ENCODE measurements around the gene IRAK2. TPM values are rescaled to one million over a fixed set of nuclear protein-coding genes. Genes with fewer than 3 reads are reported as not detected.

The IRAK2 gene
- total RNA-seq, 4 donors from 2014 or later: 0.20 to 4.9 (median 3.4) TPM

DNA sequence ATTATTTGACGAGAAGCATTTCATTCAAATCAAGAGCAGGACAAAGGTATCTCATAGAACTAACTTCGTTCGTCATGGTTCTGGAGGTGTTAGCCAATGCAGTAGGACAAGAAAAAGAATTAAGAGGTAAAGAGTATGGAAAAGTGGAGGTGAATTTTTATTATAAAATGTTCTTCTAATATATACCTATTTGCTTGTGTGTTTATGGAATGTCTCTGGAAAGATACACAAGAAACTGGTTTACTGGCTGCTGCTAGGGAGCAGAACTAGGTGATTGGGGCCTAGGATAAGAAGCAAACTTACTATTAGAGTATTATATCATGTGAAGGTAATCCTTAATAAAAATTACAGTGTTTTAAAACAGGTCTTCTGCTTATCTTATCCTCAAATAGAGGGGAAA is 52.6 kb downstream of the IRAK2 start:
- Histone ChIP-seq H3K4me3 (no peak overlapping the region), H3K27me3 (no peaks in the 10 kb centered on the region), H3K27ac (no peak overlapping the region), H3K4me1 (peaks cover 0 to 6% (median 0%) of the 10 kb centered on the region in 4 donors), H3K9me3 (no peaks in the 10 kb centered on the region), H3K36me3 (no peaks in the 10 kb centered on the region)
- WGBS, 2 donors (ENCODE audit: low coverage in 1 of 2): 67 to 95% methylated on average over 3 of the region's 3 CpGs
- intact Hi-C loops (cut with DNase I; ENCODE audit: low total_unique reads): no loop called here
- in situ Hi-C loops (cut with MboI; ENCODE audit: low pct_ligation_motif_present in 1 of 4, low pct_unique_long_range_greater_than_20kb in 1 of 4, low sequenced_read_pairs in 3 of 4): loop anchor here in 1 of 4 donors (10.0 kb wide), 1 partner anchor 53 kb away; the partner anchor contains the start of gene IRAK2
- TF ChIP-seq, protein P1, sequence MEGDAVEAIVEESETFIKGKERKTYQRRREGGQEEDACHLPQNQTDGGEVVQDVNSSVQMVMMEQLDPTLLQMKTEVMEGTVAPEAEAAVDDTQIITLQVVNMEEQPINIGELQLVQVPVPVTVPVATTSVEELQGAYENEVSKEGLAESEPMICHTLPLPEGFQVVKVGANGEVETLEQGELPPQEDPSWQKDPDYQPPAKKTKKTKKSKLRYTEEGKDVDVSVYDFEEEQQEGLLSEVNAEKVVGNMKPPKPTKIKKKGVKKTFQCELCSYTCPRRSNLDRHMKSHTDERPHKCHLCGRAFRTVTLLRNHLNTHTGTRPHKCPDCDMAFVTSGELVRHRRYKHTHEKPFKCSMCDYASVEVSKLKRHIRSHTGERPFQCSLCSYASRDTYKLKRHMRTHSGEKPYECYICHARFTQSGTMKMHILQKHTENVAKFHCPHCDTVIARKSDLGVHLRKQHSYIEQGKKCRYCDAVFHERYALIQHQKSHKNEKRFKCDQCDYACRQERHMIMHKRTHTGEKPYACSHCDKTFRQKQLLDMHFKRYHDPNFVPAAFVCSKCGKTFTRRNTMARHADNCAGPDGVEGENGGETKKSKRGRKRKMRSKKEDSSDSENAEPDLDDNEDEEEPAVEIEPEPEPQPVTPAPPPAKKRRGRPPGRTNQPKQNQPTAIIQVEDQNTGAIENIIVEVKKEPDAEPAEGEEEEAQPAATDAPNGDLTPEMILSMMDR (IDR thresholded peaks at IDR 0.05): no peak
- TF ChIP-seq EP300 (IDR thresholded peaks at IDR 0.05; ENCODE audit: low read depth) (no peak), POLR2A (IDR thresholded peaks at IDR 0.05) (no peak), POLR2AphosphoS5 (IDR thresholded peaks at IDR 0.05) (no peak)
- no peak for DNase-seq

DNA sequence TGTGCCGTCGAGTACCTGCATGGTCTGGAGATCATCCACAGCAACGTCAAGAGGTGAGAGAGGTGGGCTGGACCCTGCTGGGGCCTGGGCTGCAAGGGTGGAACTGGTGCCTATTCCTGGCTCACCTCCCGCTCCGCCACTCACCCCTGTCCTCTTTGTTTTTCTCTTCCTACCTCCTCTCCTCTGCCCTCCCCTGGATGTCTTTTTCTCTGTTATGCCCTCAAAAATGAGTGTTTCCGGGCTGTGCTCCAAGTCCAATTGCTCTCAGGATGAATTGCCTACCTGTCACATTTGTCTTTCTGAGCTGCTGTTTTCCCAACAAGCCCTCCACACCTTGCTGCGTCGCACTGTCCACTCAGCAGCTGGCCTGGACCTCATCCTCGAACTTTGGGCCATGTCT is 55.0 kb downstream of the IRAK2 start:
- no peak for DNase-seq
- WGBS, 2 donors (ENCODE audit: low coverage in 1 of 2): 50 to 86% methylated on average over 3 to 9 of the region's 9 CpGs
- TF ChIP-seq, protein P1 (IDR thresholded peaks at IDR 0.05): no peak
- TF ChIP-seq POLR2AphosphoS5 (IDR thresholded peaks at IDR 0.05): no peak
- no peak for TF ChIP-seq POLR2A (IDR thresholded peaks at IDR 0.05)
- TF ChIP-seq EP300 (IDR thresholded peaks at IDR 0.05; ENCODE audit: low read depth): no peak
- intact Hi-C loops (cut with DNase I; ENCODE audit: low total_unique reads): loop anchor here (10.0 kb wide), 1 partner anchor 55 kb away; the partner anchor contains the start of gene IRAK2
- H3K4me3 ChIP-seq: no peak overlapping the region
- H3K27me3 ChIP-seq: no peaks in the 10 kb centered on the region
- in situ Hi-C loops (cut with MboI; ENCODE audit: low pct_ligation_motif_present in 1 of 4, low pct_unique_long_range_greater_than_20kb in 1 of 4, low sequenced_read_pairs in 3 of 4): loop anchor here in 3 of 4 donors (10.0 kb wide), 1 partner anchor 55 kb away; the partner anchor contains the start of gene IRAK2 (in 3 of the 3)
- peaks cover 0 to 20% (median 5%) of the 10 kb centered on the region in 4 donors for H3K4me1 ChIP-seq
- H3K27ac ChIP-seq: peak overlapping the region in 2 of 4 donors; percentile 21 to 61
- H3K9me3 ChIP-seq: no peaks in the 10 kb centered on the region
- H3K36me3 ChIP-seq: no peaks in the 10 kb centered on the region

DNA sequence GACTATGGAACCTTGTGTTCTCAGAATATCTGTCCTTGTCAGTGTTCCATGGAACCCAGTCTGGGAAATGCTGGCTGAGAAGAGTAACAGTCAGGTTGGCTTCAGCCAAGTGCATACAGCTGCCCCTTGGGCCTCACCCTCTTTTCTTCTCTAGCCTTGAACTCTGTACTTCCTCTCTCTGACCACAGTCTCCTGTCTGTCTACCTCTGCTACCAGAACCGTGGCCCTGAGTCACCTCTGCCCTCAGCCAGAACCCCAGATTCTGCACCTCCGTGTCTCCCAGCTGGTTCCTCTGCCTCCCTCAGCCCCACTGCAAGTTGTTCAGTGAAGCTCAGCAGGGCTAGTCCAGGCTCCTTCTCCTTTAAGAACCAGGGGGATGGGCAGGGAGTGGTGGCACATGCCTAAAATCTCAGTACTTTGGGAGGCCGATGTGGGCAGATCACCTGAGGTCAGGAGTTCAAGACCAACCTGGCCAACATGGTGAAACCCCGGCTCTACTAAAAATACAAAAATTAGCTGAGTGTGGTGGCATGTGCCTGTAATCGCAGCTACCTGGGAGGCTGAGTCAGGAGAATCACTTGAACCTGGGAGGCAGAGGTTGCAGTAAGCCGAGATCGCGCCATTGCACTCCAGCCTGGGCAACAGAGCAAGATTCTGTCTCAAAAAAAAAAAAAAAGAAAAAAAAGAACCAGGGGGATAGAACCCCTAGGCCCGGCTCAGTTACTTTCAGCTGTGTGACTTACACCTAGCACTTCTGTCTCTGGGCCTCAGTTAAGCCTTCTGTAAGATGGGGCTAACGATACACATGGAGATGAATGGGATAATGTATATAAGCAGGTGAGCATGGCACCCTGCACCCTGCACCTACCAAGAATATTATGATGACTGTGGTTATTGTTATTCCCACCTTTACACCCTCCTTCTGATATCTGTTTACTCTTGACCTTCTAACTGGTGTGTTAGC is 59.2 kb downstream of the IRAK2 start:
- peak; percentile 62 for DNase-seq
- WGBS, 2 donors (ENCODE audit: low coverage in 1 of 2): 70 to 100% methylated on average over 7 to 10 of the region's 10 CpGs

More for the DNA sequence above, 59.2 kb downstream of the IRAK2 start:
- Histone ChIP-seq H3K27me3 (no peaks in the 10 kb centered on the region), H3K27ac (peak overlapping the region in 3 of 4 donors; percentile 28 to 55 (median 30)), H3K4me1 (peaks cover 6 to 28% (median 11%) of the 10 kb centered on the region in 4 donors), H3K4me3 (no peak overlapping the region), H3K9me3 (no peaks in the 10 kb centered on the region), H3K36me3 (no peaks in the 10 kb centered on the region)
- intact Hi-C loops (cut with DNase I; ENCODE audit: low total_unique reads) (loop anchor here (10.0 kb wide), 1 partner anchor 59 kb away; the partner anchor contains the start of gene IRAK2), in situ Hi-C loops (cut with MboI; ENCODE audit: low pct_ligation_motif_present in 1 of 4, low pct_unique_long_range_greater_than_20kb in 1 of 4, low sequenced_read_pairs in 3 of 4) (loop anchor here in 2 of 4 donors (10.0 kb wide), 1 partner anchor 59 kb away; the partner anchor contains the start of gene IRAK2 (in 2 of the 2))
- TF ChIP-seq POLR2AphosphoS5 (IDR thresholded peaks at IDR 0.05): no peak
- TF ChIP-seq, protein P1 (IDR thresholded peaks at IDR 0.05): no peak
- TF ChIP-seq POLR2A (IDR thresholded peaks at IDR 0.05): no peak
- no peak for TF ChIP-seq EP300 (IDR thresholded peaks at IDR 0.05; ENCODE audit: low read depth)
